Fibroblast of skin of left quadriceps (primary cell): ENCODE measurements around the gene SP4.
A peak's percentile ranks its signal among the peaks of the same experiment; 100 is the strongest.

ENCODE experiments used
- DNase-seq, 2 experiments: peaks; one replicate each; pipeline ENCODE4 v3.0.0-alpha.2; 2013; ENCODE audit warnings: low read depth in 2 of 2

SP4 gene

DNA sequence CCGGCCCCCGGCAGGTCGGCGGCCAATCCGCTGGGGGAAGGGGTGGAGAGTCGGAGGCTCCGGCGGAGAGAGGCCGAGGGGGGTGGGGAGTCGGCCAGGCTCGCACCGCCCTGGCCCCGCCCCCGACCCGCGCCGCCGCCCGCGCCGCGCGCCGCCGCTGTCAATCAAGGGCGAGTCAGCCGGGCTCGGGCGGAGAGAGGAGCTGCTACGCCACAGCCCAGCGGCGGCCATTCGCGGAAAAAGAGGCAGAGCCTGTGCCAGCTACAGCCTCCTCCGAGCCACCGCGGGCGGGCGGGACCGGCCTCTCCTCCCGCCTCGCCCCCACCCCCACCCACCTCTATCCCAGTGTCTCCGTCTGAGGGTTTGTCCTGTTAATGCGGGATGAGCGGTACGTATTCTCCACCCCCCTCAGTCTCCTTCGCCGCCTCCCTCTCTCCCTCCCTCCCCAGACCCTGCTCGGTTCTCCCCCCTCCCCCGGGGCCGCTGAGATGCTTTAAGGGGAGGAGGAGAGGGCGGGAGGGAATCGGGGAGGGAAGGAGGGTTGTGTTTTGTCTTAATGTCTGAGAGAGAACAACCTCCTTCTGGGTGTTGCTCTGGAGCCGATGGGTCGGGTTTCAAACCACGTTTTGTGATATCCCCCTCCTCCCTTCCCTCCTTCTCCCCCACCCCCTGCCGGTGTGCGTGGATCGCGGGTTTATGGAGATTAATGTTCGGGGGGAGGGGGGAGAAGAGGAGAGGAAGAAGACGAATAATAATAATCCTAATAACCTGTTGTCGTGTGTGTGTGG lies at the start of gene SP4:
Gene SP4, plus strand, starts transcription at position 213 of the 788 bp plus-strand sequence. Its CDS starts 169 bp downstream, at position 382.
- peak; percentile 93 for DNase-seq

DNA sequence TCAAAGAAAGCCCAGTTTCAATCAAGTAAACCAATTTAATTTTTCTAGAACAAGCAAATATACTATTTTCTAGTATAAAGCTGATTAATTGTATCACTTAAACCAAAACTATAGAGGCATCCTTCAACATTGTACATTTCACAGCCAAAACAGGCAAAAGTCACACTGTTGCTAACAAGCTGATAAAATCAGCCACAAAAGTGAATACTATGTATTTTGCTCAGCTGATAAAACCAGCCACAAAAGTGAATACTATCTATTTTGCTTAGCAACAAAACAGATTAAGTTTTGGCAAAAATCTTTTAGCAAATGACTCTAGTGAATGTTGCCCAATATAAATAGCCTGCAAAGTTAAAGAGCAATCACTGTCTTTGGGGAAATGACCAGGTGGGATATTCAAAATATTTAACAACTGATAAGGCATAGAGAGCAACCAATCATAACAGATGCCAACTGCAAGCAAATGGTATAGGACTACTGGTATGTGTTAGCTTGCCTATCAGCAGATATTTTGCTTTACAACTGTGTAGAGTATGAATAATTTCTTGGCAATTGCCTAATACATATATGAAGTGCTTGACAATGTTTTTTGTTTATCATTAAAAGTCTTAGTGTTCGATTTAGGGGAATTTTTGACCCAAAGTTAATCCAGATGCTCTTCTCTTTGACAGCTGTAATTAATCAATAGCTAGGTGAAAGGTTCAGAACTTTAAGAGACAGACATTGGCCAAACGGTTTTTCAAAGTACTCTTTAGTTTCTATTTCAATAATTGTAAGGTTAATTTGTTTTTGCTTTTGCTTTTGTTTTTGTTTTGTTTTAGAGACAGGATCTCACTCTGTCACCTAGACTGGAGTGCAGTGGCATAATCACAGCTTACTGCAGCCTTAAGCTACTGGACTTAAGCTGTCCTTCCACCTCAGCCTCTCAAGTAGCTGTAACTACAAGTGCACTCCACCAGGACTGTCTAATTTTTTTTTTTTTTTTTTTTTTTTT lies 44.4 kb upstream of the SP4 start:
- DNase-seq = no peak

DNA sequence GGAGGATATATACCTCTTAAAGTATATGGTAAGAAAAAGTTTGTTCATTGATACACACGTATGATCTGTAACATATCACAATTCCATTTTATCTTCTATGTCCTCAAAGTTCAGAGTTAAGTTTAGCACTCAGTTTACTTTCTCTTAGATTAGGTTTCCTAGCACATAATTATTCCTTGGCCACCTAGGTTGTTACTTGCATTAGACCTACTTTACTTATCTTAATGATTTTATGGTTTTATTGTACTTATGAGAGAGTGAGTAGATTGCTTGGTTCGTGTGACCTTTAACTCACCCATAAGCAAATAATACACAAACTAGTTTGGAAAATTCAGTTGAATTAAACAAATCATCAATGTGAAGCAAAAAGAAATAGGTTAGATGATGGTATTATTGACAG lies 33.9 kb upstream of the SP4 start:
- no peak for DNase-seq

DNA sequence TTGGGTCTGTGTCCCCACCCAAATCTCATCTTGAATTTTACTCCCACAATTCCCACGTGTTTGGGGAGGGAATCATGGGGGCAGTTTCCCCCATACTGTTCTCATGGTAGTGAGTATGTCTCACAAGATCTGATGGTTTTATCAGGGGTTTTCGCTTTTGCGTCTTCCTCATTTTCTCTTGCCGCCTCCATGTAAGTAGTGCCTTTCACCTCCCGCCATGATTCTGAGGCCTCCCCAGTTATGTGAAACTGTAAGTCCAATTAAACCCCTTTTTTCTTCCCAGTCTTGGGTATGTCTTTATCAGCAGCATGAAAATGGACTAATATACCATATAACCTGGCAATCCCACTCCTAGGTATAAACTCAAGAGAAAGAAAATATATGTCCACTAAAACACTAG lies 25.9 kb upstream of the SP4 start:
- DNase-seq = no peak

DNA sequence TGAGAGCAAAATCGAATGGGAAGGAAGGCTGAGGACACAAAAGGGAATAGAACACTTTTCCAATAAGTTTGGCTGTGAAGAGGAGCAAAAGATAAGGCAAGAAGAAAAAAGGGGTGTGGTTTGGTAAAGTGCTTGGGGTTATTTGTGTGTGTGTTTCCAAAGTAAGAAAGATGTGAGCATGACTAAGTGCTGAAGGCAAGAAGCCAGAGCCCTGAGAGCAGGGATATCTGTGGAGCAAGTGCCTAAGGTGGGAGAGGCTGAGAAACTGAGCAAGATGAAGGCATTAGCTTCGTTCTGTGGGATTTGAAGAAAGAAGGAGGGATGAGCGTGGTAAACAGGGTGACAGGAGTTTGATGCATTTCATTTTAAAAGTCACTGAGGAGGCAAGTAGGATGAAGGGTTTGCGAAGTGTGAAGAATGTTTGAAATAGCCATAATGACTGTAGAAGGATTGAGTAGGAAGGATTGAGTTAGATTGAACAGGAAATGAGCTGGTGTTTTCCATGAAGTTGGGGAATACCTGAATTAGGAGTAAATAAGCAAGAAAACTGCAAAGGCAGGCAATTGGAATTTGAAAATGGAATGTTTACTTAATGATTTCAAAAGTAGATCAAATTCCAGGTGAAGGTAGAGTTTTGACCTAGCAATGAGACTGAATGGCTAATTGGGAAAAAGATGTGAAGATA lies 19.9 kb upstream of the SP4 start:
- no peak for DNase-seq

DNA sequence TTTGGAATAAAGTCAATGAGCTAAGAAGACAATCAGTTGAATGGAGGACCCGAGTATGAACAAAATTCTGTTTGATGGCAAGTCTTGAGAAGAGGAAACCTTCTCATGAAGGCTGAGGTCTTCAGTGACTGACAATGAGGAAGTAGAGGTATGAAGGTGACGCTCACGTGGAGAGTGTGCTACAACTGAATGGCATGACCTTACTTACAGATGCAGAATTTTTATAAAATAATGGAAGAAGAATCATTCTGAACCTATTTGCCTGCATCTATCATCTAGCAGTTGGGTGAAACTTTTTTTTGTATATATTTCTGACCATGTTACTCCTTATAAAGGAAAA lies 19.4 kb upstream of the SP4 start:
- no peak for DNase-seq

DNA sequence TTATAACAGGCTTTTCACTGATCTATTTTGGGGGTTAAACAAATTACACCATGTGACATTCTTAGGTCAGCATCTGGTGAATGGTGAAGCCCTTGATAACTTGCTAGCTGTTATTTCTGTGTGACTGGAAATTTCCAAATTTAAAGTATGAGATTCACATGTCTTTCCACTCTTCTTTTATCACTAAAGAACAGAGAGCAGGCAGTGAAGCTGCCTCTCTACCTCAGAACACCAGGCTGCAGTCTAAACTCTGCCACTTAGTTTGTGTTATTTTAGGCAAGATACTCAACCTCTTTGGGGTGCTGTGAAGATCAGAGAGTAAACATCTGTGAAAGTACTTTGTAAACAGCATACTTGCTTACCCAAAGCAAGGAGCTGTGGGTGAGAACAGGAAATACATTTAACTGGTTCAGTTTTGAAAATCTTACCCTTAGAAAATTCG lies 15.5 kb upstream of the SP4 start:
- no peak for DNase-seq

DNA sequence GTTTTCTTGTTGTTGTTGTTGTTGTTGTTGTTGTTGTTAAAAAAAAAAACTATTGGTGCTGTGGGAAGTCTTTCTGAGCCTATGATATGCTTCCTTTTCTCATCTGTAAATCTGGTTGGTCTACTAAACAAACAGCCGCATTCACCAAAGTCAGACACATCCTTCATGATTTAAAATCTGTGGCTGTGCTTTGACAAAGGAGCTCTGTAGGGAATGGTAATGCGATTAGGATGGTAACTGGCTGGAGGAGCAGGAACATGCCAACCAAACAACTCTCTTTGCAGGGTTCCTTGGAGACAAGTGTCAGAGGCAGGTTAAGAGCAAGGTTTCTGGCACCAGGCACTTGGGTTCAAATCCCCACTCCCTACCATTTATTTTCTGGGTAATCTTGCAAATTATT lies 14.9 kb upstream of the SP4 start:
- no peak for DNase-seq

DNA sequence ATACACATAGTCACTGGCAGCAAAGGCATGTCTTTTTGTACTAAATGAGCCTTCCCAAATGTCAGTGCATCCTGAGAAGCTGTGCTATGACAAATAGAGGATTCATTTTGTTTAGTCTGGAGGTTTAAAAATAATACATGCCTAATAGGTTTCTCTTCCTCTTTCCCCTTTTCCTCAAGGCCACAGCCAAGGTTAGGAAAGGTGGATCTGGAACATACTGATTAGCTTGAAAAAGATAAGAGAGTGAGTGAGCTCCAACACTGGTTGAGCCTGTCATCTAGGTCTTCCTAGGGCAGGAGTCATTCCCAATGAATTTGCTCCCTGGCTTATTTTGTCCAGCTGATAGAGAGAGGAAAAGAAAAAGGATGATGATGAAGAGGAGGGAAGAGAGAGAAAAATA lies 14.4 kb upstream of the SP4 start:
- no peak for DNase-seq

DNA sequence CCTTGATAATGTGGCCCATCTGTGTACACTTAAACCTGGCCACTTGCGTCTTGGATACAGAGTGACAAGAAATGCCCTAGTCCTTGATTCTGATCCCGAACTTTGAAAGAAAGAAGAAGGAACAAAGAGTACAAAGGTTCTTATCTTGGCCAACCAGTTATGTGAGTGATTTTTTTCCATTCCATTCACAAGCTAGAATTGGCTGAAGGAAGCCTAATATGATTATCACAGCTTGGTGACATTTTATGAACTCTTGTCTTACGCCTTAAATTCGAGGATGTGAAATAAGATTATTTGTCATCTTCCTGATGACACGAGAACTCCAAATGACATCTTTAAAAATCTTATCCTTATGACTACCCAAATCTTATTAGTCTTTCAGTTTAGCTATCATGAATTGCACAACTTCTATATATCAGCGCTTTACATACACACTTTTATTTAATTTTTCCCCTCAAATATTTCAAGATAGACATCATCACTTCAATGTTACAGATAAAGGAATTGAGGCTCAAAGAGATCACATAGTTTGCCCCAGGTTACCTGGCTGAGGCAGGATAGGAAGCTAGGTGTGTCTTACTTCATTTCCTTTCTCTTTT lies 13.0 kb upstream of the SP4 start:
- DNase-seq = no peak

DNA sequence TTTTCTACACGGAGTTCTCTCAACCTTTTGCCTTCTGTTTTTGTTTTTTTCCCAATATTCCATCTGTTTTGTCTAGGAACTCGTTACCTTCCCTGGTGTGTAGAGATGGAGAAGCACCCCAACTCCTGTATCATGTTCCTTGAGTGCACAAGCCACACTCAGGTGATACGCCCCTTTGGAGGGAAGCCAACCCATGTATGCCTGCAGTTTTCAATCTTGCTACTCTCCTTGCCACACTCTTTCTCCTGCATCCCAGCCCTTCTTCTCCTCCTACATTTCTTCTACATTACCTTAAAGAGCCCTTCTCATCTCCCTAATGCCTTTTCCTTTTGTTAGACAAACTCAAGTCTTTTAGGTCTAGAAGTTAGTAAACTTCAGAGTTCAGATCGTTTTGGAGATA lies 10.2 kb upstream of the SP4 start:
- DNase-seq = no peak

DNA sequence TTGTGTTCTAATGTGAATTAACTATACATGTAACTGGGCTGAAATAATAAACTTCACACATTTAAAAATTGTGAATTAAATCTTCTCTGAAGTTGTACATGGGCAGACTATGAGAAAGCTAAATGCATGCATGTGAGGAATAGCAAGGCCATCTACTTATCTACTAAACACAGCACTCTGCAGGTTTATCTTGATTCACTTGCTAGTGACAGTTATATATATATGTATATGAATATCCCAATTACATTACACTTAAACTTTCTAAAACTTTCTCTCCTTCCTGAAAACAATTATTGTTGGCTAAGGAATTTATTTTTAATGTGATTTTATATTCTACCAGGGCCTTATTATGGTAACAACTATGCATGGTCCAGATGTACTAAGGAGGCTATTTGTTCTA lies 5.1 kb upstream of the SP4 start:
- no peak for DNase-seq

DNA sequence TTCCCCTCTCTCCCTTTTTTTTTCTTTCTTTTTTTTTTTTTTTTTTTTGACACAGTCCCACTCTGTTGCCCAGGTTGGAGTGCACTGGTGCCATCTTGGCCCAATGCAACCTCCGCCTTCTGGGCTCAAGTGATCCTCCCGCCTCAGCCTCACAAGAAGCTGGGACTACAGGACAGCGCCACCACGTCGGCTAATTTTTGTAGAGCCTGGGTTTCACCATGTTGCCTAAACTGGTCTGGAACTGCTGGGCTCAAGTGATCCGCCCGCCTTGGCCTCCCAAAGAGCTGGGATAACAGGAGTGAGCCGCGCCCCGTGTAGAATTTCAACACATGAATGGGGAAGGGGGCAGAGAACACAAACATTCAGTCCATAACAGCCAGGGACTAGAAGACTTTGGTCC lies 2.6 kb upstream of the SP4 start:
- no peak for DNase-seq

DNA sequence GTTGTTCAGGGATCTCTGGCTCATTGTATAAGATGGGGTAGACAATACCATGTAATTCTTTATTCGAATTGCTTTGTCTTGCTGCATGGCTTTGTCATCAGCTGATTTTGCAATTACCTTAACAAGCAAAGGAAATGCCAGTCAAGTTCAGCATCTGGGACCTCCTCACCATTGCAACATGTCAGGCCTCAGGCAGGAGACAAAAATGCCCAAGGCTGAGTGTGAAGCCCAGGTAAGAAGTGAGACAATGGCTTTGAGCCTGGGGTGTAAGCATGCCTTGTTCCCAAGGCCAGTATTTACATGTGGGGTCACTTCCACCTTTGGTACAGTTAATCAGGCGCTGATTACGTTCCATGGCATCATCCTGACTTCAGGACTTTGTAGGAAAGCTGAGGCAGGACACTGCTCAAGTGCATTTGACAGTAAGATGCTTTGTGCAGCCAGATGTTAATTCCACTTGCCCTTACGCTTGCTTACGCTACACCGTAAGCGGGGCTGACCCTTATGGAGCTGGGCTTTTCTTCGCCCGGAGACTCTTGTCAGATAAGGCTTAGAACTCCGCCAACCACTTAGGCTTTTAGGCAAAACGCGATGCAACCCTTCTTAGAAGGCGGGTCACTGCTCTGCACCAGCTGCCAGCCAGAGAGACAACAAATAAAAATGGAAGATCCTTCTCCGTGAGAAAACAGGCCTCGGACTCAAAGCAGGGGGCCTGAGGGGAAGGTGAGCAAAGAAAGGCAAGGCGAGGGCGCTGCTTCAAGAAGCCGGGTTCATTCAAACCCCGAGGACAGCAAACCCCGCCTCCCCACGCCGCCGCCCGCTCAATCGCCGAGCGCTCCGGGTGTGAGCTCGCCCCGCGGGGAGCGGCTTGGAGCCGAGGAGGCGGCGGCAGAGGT lies 1.3 kb upstream of the SP4 start:
- DNase-seq = no peak

DNA sequence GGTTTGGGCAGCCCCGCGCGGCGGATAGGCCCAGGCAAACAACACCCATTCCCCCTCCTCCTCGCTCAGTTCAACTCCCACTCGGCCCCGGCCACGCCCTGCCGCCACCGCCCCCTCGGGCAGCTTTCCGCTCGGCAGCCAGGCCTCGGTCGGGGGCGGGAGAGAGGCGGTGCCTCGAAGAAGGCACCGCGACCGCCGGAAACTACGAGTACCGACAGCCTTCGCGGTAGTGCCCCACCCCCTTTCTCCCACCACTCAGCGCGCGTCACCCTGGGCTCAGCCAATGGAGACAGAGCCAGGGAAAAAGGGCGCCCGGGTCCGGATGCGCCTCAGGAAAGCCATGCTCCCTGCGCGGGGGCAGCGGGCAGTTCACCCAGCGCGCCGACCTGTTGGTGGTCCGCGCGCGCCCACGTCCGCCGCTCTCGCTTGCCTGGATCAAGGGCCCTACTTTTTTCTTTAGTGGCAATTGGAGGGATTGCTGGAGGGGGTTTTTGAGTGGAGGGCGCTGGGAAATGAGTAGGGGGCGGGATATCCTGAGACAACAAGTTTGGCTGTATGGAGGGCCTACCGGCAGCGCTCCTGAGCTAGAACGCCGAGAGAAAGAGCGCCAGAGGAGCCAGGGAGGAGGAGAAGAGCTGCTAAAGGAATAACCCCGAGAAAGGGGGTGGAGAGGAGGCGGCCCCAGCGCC lies 557 bp upstream of the SP4 start:
- DNase-seq = peak; percentile 98

DNA sequence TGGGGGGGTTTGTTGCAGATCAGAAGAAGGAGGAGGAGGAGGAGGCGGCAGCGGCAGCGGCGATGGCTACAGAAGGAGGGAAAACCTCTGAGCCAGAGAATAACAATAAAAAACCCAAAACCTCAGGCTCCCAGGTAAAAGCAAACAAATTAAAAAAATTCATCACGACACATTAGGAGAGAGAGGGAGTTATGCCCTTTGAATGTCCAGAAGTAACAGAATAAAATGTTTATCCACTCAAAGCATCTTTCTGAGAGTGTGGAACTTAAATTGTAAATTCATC lies 717 bp downstream of the SP4 start:
- DNase-seq = no peak

DNA sequence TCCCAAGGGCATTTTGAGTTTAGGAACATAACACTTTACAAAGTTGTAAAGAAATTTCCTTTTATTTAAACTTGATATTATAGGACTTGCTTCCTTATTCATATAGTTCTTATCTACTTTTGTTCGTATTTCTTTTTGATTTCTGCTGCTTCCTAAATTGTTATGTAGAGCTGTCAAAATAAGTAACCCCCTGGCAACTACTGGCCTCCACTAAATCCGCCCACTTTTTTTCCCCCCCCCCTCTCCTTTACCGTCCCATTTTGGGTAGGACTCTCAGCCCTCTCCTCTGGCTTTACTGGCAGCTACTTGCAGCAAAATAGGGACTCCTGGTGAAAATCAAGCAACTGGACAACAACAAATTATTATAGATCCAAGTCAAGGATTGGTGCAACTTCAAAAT lies 1.1 kb downstream of the SP4 start:
- no peak for DNase-seq

DNA sequence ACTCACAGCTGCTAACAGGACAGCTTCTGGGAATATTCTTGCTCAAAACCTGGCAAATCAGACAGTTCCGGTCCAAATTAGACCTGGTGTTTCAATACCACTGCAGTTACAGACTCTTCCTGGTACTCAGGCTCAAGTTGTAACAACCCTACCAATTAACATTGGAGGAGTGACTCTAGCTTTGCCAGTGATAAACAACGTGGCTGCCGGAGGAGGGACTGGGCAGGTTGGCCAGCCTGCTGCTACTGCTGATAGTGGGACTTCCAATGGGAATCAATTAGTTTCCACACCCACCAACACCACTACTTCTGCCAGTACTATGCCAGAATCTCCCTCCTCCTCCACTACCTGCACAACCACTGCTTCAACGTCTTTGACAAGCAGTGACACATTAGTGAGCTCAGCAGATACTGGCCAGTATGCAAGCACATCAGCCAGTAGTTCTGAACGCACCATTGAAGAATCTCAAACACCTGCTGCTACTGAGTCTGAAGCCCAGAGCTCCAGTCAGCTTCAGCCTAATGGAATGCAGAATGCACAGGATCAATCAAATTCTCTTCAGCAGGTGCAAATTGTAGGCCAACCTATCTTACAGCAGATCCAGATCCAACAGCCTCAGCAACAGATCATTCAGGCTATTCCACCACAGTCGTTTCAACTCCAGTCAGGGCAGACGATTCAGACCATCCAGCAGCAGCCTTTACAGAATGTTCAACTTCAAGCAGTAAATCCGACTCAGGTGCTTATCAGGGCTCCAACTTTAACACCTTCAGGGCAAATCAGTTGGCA lies 2.1 kb downstream of the SP4 start:
- no peak for DNase-seq

DNA sequence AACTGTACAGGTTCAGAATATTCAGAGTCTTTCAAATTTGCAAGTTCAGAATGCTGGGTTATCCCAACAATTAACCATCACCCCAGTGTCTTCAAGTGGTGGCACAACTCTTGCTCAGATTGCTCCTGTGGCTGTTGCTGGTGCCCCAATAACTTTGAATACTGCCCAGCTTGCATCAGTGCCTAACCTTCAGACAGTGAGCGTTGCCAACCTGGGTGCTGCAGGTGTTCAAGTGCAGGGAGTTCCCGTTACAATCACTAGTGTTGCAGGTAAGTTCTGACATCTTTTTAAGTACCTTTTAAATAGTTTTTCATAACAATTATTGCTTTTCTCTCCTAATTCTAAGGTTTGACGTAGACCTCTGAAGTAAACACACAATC lies 2.7 kb downstream of the SP4 start:
- no peak for DNase-seq
